Left lung (tissue), 10 donors: ENCODE measurements around the gene MEIS1. TPM values are rescaled to one million over a fixed set of nuclear protein-coding genes. Genes with fewer than 3 reads are reported as not detected.

Experiments
- ATAC-seq: fragments of 200-7000 bp; cut with Tn5 transposase; one replicate; pipeline ENCODE4 v1.9.1; 2020; ENCODE audit warnings: moderate library complexity
- DNase-seq, 4 donors: peaks; one replicate each; pipeline ENCODE4 v3.0.0-alpha.2; 2013 to 2020
- H3K27ac ChIP-seq, 2 donors: fragments of 200-600 bp; sonication (generic) in 1 of 2; one replicate each; pipeline versions ENCODE4 v1.5.0 to v1.8.0; 2020 to 2021
- H3K27me3 ChIP-seq, 2 donors: fragments of 200-600 bp; sonication (generic) in 1 of 2; one replicate each; pipeline versions ENCODE4 v1.5.0 to v1.8.0; 2020 to 2021
- H3K36me3 ChIP-seq, 2 donors: fragments of 200-600 bp; sonication (generic) in 1 of 2; one replicate each; pipeline versions ENCODE4 v1.5.0 to v1.8.0; 2020 to 2021
- H3K4me1 ChIP-seq, 2 donors: fragments of 200-600 bp; one replicate each; pipeline ENCODE4 v1.8.0; 2021
- H3K4me3 ChIP-seq, 2 donors: fragments of 200-600 bp; sonication (generic) in 1 of 2; one replicate each; pipeline versions ENCODE4 v1.5.0 to v1.8.0; 2020 to 2021; ENCODE audit warnings: mild to moderate bottlenecking in 1 of 2
- H3K9me3 ChIP-seq, 2 donors: fragments of 200-600 bp; sonication (generic) in 1 of 2; one replicate each; pipeline versions ENCODE4 v1.5.0 to v1.8.0; 2020 to 2021
- CTCF ChIP-seq, 2 donors: fragments of 200-600 bp; sonication (generic) in 1 of 2; IDR thresholded peaks; one replicate each; pipeline versions ENCODE4 v1.5.0 to v1.8.0; 2021; ENCODE audit warnings: antibody characterized with exemption in 2 of 2
- intact Hi-C, 2 donors: fragments of 100-400 bp; cut with DNase I; formaldehyde crosslinking; loops; one replicate each; pipeline versions ENCODE4 v1.11.2 to v1.14.2; 2022
- polyA plus RNA-seq, 6 donors: library from polyadenylated mRNA; unstranded; fragments of 120-200 nt; gene quantifications; one replicate each; pipeline ENCODE4 v1.2.1, GENCODE V29; 2013; ENCODE audit not compliant: insufficient read length in 6 of 6
- total RNA-seq, 2 donors: library from RNA; stranded (reverse); fragmentation: NEBNext Ultra II Directional; extraction: Animal tissue kit (Norgen Biotek cat#: 25700); gene quantifications; one replicate each; pipeline ENCODE4 v1.2.1, GENCODE V29; 2021
- donor health status: DM: no; HTN: yes; CAD: no.
- donor health status: DM: no; HTN: no; CAD: no.

Gene MEIS1
- total and polyA plus RNA-seq, 8 donors: 54.3 to 193 (median 163) TPM

- Histone ChIP-seq H3K27me3 (no peaks in the 10 kb centered on the region), H3K36me3 (no peaks in the 10 kb centered on the region), H3K4me3 (no peak overlapping the region), H3K4me1 (no peaks in the 10 kb centered on the region), H3K9me3 (no peaks in the 10 kb centered on the region), H3K27ac (no peak overlapping the region)
- intact Hi-C loops: no loop called here
- no peak for TF ChIP-seq CTCF (IDR thresholded peaks at IDR 0.05)
- ATAC-seq (no peak), DNase-seq (no peak)
Observed at GRCh38 chr2:66602341-66602740, 167.4 kb downstream of the MEIS1 start.

- no peak for TF ChIP-seq CTCF (IDR thresholded peaks at IDR 0.05)
- ATAC-seq (no peak), DNase-seq (no peak)
- H3K27ac ChIP-seq: no peak overlapping the region
- no peak overlapping the region for H3K4me3 ChIP-seq
- intact Hi-C loops: no loop called here
- no peaks in the 10 kb centered on the region for H3K4me1 ChIP-seq
- no peaks in the 10 kb centered on the region for H3K27me3 ChIP-seq
- no peaks in the 10 kb centered on the region for H3K36me3 ChIP-seq
- no peaks in the 10 kb centered on the region for H3K9me3 ChIP-seq
Observed at GRCh38 chr2:66604326-66604725, 169.4 kb downstream of the MEIS1 start.

GRCh38 chr2:66604976-66605375 lies 170.1 kb downstream of the MEIS1 start:
- Histone ChIP-seq H3K9me3 (no peaks in the 10 kb centered on the region), H3K36me3 (no peaks in the 10 kb centered on the region), H3K27ac (no peak overlapping the region), H3K4me1 (no peaks in the 10 kb centered on the region), H3K27me3 (no peaks in the 10 kb centered on the region), H3K4me3 (no peak overlapping the region)
- no peak for DNase-seq
- ATAC-seq: no peak
- no peak for TF ChIP-seq CTCF (IDR thresholded peaks at IDR 0.05)
- intact Hi-C loops: no loop called here

GRCh38 chr2:66607152-66607551 lies 172.2 kb downstream of the MEIS1 start:
- no peak overlapping the region for H3K27ac ChIP-seq

More at GRCh38 chr2:66607152-66607551, 172.2 kb downstream of the MEIS1 start:
- intact Hi-C loops: no loop called here
- ATAC-seq (no peak), DNase-seq (no peak)
- Histone ChIP-seq H3K4me1 (no peaks in the 10 kb centered on the region), H3K36me3 (no peaks in the 10 kb centered on the region), H3K9me3 (no peaks in the 10 kb centered on the region), H3K27me3 (no peaks in the 10 kb centered on the region), H3K4me3 (no peak overlapping the region)
- no peak for TF ChIP-seq CTCF (IDR thresholded peaks at IDR 0.05)
